GM21786 (cell line): Measurements from ENCODE around the gene TLR5.
A peak's percentile ranks its signal among the peaks of the same experiment; 100 is the strongest.

Experiments used
- ATAC-seq: cut with Tn5 transposase; IDR thresholded peaks from one replicate; pipeline ENCODE4 v1.9.1; 2021; ENCODE audit not compliant: unreplicated experiment

TLR5 gene

DNA sequence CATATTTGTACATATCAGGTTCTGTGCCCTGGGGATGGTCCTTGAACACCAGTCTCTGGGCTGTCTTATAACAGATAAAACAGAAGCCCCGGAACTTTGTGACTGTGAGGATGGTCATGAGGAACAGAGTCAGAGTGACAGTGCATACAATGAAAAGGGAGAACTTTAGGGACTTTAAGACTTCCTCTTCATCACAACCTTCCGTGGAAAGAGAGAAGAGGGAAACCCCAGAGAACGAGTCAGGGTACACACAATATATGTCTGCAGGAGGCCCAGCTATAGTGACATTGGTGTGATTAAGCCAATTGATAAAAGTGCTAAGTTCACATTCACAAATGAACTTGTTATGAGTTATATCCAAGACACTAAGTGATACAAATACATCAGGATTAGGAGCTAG lies 32.1 kb downstream of the TLR5 start:
- no peak for ATAC-seq

DNA sequence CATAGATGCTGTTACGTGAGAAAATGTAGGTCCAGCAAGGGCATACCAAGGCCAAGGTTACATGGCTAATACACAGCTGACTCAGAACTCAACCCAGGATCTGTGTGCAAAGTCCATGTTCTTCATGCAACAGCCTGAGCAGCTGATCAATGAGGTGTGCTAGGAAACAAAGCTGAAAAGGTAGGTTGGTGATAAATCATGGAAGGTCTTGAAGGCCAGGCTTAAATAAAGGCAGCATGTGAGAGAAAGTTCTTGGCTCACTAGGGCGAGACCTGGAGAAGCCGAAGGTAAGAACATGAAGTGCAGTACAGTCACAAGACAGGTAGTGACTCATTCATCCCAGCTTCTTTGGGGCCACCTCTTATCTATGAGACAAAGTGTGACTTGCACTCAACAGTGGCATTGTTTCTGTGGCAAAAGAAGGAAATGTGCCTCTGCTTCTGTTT lies 33.4 kb downstream of the TLR5 start:
- no peak for ATAC-seq

DNA sequence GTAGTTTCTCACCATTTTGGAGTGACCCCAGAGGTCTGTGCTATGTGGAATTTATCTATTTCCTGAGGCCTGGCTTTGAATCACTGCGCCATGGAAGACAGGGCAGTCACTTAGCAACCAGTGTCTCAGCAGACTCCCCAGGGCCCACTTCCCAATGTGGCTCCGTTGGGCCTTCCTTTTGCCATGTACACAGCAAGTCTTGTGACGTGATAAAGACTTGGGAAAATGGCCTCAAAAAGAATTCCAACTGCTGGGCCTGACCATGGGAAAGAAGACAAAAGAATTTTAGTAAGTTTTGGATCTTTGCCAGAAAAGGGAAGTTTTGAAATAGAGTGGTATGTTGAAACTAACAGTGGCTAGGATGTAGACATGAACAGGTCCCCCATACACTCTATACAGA lies 36.2 kb downstream of the TLR5 start:
- no peak for ATAC-seq

DNA sequence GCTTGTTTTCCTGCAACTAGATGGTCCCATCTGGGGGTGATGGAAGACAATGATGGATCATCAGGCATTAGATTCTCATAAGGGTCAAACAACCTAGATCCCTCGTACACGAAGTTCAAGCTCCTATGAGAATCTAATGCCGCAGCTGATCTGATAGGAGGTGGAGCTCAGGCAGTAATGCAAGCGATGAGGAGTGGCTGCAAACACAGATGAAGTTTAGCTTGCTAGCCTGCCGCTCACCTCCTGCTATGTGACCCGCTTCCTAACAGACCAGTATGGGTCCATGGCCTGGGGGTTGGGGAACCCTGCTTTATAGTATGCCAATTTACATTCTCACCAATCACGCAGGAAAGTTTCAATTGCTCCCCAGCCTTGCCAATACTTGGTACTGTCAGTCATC lies 37.5 kb downstream of the TLR5 start:
- ATAC-seq: no peak

DNA sequence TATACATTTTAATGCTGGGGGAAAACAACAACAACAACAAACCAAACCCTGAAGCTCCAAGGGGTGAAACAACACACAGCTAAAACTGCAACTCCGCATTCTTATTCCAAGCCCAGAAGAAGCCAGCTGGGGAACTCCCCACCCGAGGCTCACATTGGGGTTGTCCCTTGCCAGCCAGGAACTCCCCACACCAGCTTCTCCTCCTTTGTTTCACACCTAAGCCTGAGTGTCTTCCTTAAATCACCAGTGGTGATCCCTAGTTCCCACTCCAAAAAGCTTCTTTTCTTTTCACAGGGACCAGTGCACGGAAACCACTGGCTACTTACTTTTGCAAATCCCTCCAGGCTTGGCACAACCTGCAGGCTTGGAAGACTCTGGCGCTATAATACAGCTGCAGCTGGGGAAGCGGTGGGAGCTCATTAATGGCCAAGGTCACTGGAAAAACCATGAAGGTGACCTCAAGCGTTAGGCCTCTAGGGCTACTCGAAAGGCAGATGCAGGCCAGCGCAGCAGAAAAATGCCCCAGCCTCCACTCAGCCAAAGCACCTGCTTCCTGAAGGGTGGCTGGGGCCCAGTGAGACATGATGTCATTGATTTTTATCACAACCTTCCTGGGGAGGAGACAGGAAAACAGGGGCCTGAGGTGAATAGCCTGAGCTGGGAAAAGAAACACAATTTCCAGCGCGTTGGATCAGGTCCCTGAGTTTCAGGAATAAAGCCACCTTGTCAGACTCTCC lies 40.1 kb downstream of the TLR5 start:
- no peak for ATAC-seq

DNA sequence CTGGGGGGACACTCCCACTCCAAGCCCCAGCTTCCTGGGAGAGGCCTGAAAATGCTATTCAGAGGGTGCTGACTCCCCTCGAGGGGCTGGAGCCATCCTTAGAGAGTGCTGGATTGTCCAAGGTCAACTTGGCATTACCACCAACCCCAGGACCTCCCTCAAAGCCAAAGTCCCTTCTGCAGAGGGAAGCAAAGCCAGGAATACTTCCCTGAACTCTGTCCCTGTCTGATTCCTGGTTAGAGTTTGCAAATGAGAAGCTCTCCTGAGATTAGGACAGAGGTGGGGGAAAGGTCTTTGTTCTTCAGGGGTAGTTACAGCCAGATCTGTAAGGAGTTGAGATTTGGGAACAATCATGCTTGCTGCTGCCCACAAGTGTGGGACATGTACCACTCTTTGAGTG lies 45.3 kb downstream of the TLR5 start:
- no peak for ATAC-seq

DNA sequence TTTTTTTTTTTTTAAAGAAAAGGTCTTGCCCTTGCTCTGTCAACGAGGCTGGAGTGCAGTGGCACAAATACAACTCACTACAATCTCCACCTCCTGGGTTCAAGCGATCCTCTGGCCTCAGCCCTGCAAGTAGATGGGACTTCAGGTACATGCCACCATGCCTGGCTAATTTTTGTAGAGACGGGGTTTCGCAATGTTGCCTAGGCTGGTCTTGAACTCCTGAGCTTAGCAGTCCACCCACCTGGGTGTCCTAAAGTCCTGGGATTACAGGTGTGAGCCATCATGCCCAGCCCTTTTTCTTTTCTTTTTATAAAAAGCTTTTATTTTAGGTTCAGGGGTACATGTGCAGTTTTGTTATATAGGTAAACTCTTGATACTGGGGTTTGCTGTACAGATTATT lies 47.2 kb downstream of the TLR5 start:
- no peak for ATAC-seq

DNA sequence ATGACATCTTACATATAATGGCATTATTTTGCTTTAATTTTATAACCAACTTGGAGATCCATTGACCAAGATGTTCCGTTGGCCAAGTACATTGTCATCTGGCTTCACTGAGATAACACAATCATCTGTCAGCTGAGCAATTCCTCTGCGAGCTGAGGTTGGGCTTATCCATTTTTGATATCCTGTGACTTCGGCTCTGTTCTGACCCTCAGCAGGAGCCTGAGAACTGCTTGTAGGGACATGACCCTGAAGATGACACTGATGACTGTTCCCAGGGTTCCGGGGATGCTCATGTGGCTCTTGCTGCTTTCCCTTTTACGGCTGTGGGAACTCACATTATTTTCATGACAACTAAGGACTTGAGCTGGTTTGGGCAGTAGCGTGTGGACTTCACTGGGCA lies 51.2 kb downstream of the TLR5 start:
- ATAC-seq: no peak

DNA sequence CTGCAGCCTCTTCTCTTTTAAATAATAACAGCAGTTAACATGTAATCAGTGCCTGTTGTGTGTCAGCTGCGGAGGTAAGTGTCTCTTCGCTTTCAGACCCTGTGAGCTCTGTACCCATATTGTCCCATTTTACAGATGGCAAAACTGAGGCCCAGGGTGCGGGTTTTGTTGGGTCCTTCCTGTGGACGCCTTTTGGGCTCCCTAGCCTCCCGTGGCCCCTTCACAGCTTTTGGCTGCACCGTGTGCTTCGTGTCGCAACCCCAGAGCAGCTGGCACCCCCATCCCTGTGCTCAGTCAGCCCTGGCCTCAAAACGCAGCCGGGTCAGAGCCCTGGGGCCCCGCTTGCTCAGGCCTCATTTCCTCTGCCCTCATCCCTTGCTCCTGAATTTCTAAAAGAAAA lies 53.8 kb downstream of the TLR5 start:
- ATAC-seq: no peak

DNA sequence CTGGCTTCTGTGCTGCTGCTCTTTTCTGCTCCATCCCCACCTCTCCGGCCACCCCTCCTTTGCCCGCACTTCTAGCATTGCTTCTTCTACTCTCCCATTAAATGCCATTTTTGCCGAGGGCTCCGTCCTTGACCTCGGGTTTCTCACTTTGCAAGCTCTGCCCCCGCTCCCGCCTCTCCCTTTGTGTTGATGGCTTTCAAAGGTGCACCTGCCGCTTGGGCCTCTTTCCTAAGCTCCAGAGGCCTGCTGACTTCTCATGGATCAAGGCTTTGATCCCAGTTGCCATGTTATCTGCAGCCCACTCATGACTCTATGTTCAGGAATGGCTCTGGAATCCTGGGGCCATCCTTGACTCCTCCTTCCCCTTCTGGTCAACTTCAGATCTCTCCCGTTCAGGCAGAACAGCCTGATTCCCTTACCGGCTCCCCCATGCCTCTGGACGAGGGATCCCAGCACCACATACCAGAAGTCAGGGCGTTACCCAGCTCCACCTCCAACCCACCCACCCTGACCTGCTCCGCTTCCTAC lies 54.3 kb downstream of the TLR5 start:
- ATAC-seq: no peak

DNA sequence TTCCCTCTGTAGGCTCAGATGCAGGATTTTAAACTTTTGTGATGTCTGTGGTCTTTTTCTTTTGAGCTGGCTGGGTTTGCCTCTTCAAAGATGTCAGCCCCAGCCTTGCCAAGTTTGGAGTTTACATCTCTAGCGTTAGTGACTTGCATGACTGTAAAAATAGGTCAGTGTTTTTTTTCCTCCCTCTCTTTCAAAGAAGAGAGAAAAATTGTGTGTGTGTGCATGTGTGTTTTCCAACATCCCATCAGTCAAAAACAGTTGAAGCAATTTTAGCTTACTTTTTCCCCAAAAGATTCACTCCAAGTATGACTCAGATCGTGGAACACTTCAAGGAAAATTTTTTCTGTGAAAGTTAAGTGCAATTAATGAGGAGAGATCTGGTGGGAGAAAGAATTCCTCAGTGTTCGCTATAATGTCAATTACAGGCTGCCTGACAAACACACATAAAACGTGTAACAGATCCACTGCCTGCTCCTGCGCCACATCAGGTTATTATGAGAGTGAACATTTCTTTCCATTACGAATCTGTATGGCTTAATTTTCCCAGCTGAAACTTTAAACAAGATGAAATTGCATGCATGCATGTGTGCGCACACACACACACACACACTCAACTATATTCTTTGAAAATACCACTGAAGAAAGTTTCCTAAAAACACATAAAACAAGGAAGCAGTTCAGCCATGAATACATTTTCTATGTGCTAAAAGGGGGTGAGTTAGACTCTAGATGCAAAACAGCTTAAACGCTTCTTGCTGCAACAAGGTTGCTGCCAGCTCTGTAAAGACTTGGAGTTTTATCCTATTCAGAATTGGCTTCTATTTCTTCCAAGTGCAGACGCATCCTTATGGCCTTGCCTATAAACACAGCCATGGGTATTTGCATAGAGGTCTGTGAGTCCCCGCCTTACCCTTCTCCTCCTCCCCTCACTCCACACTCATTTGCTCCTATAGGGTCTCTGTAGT lies 55.5 kb downstream of the TLR5 start:
- ATAC-seq: no peak

DNA sequence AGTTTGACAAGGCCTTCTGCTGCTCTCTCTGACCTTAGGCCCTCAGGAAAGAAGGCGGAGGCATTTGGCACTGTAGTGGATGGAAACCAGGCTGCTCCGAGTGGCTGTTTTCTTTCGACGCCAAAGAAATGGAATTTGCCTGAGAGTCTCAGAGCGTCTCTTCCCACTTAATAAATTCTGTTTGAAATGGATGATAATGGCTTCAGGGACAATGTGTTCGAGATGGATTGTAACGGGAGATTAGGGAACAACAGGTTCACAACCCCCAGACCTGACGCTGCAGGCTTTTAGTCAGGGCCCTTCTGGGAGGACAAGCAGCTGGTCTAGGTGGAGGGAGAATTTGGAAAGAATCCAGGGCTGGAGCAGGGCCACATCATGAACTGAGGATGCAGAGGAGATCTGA lies 58.6 kb downstream of the TLR5 start:
- no peak for ATAC-seq

DNA sequence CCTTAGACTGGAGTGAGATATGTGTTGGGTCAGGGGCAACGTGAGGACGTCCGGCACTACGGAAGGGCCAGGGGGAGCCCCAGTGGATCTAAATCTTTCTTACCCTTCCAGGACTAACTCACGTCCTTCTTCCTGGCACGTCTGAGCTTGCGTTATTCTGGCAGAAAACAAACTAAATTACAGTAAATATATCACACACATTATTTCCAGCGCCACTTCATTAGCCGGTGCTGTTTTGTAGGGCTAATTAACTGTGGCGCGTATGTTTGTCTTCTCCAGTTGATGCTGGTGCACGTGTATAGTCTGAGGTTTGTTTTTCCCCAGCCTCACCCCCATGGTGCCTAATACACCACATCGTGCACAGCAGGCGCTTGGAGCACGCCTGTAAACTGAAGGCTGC lies 59.2 kb downstream of the TLR5 start:
- no peak for ATAC-seq

DNA sequence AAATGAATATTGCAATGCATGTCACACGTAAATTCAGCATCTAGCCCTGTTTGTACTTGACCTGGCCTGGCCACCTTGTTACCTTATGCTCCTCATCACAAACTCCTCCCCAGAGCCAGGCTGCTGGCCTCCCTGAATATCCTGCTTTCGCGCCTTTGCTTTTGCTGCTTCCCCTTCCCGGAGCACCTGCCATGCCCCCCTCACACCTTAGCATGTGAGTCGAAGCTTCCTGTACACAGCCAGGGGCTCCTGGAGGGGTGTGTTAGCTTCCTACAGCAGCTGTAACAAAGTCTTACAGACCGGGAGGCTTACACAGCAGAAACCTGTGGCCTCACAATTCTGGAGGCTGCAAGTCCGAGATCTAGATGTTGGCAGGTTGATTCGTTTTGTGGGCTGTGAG lies 60.1 kb downstream of the TLR5 start:
- no peak for ATAC-seq

DNA sequence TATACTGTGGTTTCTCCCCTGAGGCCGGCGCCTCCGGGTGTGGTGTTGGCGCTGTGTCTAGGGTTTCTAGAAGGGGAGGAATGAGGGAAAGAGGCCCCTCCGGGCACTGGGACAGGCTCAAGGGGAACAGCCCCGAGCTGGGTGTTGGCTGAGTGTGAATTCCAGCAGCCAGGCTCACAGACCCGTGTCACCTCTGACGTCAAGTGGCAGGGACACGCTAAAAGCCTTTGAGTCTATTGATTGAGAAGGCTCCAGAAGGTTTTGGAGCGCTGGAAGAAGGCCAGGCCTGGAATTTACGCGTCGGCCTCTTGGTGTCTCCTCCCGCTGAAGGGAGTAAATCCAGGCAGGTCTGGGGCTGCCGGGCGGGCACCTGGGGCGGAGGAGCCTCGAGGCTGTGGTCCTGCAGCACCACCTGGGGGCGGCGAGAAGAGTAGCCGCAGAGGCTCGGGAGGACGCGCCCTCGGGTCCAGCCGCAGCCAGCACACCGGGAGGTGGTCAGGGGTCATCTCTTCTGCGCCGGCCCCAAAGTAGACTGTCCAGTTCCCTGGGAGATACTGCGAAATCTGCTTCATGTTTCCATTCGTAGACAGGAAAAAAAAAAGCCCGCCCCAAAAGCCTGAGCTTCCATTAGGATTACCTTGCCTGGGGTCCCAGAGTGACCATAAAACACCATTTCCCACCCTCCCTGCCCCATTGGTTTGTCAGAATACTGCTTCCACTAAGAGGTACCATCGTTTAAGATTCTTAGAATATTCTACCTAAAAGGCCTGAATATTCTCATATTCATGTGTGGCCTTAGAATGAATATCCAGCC lies 61.7 kb downstream of the TLR5 start:
- peak; percentile 98 for ATAC-seq

DNA sequence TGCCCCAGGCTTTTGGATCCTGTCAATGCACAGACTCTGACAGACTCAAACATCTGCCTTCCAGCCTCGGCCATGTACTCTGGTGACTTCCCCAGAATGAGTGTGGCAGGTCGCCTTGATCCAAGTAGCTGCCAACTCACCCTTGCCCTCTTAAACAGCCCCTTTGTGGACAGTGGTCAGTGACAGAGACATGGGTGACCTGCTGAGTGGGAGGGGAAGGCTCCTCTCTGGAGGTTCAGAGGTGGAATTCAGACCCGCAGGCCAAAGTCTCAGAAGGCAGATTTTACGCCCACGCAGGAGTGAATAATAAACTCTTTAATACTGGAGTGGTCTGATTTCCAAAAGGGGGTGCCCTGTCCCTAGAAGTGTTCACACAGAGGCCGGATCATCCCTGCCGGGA lies 63.5 kb downstream of the TLR5 start:
- ATAC-seq: no peak

DNA sequence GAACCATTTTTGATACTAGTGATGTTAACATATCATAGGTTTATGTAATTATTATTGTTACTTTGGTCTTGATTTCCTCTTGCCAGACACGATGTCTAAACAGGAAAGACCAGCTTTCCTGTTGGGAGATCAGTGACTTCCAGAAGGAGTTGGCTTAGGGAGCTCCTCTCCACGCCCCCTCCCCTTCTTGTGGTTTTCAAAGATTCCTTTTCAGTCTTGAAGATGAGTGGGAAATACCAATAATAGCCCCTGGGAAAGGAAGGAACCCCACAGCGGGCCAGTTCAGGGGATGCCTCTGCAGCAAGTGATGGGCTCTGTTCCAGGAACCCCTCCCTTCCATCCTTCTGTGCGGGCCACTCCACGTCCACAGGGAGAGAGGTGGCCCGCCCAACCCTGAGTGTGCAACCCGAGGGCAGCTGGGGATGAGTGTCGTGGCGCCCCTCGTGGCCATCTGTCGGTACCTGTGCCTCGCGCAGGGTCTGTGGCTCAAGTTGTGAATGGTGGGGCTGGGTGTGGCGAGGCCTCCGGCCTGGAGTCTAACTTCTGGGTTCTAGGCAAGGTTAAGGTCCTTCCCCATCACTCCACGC lies 65.7 kb downstream of the TLR5 start:
- ATAC-seq: no peak

DNA sequence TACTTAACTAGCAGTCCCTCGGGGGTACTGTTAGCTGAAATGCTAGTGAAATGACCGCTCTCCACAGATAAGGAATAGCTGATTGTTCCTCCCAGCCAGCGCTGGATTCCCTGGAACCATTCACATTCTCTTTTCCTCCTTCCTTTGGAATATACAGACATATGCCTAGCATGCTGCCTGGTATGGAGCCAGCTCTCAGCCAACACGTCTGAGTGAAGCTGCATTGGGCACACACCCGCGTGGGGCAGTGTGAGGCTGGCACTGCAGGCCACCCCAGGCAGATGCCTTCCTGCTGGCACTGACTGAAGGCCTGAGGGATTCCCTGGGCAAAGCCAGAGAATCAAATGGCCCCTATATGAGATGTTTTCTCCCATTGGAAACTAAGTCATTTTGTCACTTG lies 66.7 kb downstream of the TLR5 start:
- no peak for ATAC-seq

DNA sequence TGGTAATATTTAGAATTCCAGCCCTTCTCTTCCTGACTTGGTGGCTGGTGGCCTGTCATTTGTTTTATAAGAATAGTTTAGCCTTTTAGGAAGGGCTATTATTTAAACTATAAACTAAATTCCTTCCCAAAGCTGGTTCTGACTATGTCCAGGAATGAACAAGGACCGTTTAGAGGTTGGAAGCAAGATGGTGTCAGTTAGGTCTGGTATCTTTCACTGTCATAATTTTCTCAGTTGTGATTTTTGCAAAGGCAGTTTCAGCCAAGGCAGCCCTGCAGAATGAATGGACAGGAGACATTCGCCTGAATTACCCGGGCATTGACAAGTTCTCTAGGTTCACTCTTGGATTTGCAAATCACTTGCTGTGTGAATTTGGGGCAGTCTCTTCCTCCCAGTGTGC lies 67.2 kb downstream of the TLR5 start:
- no peak for ATAC-seq

DNA sequence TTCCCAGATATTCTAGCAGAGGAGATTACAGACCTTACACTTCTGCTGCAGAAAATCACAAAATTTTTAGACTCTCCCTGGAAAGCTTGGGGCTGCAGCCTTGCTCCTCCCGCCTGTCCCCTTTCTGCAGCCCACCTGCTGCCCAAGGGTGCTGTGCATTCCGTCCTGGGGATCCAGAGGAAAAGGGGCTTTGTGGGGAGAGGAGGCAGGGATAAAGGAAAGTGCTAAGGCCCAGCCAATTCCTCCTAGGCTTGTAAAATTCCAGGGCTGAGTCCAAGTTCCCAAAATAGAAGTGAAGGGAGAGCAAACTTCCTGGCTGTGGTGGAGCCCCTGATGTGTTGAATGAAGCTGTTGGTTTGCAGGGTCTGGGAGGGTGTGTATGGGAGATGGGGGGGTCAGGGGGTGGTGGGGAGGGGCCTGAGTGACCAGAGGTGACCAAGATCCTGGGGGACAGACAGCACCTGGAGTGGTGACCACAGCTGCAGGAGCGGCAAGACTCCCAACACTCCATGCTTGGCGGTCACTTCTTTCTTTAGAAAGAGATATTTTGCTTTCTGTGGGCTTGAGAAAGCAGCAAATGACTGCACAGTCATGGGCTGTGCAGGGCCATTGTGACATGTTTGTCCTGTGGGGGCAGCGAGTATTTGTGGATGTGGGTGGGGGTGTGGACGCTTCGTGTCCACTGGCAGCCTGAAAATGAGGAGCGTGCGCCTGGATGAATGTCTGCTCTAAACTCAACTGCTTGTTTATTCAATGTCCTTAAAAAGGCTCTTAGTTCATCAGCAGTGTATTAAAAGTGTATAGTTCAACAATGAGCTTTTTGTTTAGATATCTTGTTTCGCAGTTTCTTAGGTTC lies 68.4 kb downstream of the TLR5 start:
- ATAC-seq: no peak
